Measurements from ENCODE around the gene LCNL1. TPM values are rescaled to one million over a fixed set of nuclear protein-coding genes. Genes with fewer than 3 reads are reported as not detected.
A peak's percentile ranks its signal among the peaks of the same experiment; 100 is the strongest.

Gene LCNL1
- total and polyA plus RNA-seq, 2 of the 13 experiments (the other 11 are each of a cell fraction or from before 2014, with no cell fraction given) = not detected

GRCh38 chr9:136983656-136984314 lies 992 bp downstream of the LCNL1 start (continued):
- TF ChIP-seq NKX3-1 (CRISPR knock-in tag; IDR thresholded peaks at IDR 0.05) (no peak), KAT8 (CRISPR knock-in tag; IDR thresholded peaks at IDR 0.05) (no peak), RFXAP (CRISPR knock-in tag; IDR thresholded peaks at IDR 0.05; ENCODE audit: borderline replicate concordance) (no peak), LCORL (IDR thresholded peaks at IDR 0.05) (0 out of 2 replicates have a peak, but pooled peaks have one; percentile 26), LCORL (CRISPR knock-in tag; IDR thresholded peaks at IDR 0.05) (no peak), ZNF609 (CRISPR knock-in tag; IDR thresholded peaks at IDR 0.05; ENCODE audit: borderline replicate concordance) (no peak), MNT (IDR thresholded peaks at IDR 0.05) (0 out of 2 replicates have a peak, but pooled peaks have one; percentile 33), NFRKB (IDR thresholded peaks at IDR 0.05) (0 out of 2 replicates have a peak, but pooled peaks have one; percentile 37), ZNF280B (CRISPR knock-in tag; IDR thresholded peaks at IDR 0.05; ENCODE audit: borderline replicate concordance) (no peak), RAD51 (IDR thresholded peaks at IDR 0.05; ENCODE audit: borderline replicate concordance) (peak; percentile 22; the same call in 1 of the 2 replicates), ZNF720 (CRISPR knock-in tag; IDR thresholded peaks at IDR 0.05) (no peak), FOXA1 (IDR thresholded peaks at IDR 0.05) (0 out of 2 replicates have a peak, but pooled peaks have one; percentile 21), FOXA1 (CRISPR knock-in tag; IDR thresholded peaks at IDR 0.05) (no peak), CREB1 (IDR thresholded peaks at IDR 0.05) (no peak; the same call in 1 of the 2 replicates), CREB1 (CRISPR knock-in tag; IDR thresholded peaks at IDR 0.05) (no peak), ZNF556 (CRISPR knock-in tag; IDR thresholded peaks at IDR 0.05; ENCODE audit: borderline replicate concordance) (no peak)
- TF ChIP-seq, protein P1, sequence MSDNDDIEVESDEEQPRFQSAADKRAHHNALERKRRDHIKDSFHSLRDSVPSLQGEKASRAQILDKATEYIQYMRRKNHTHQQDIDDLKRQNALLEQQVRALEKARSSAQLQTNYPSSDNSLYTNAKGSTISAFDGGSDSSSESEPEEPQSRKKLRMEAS (IDR thresholded peaks at IDR 0.05) = no peak
- TF ChIP-seq, protein P2, sequence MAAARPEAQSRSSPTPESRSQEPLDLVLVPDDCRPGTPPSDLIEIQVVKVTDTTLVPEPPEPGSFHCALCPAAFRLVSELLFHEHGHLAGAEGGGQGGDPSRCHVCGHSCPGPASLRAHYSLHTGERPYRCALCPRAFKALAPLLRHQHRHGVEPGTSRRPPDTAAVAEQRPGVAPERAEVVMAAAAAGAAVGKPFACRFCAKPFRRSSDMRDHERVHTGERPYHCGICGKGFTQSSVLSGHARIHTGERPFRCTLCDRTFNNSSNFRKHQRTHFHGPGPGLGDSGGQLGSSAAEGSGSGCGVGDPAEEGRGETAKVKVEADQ (CRISPR knock-in tag; IDR thresholded peaks at IDR 0.05; ENCODE audit: borderline replicate concordance) = no peak
- TF ChIP-seq, protein P3, sequence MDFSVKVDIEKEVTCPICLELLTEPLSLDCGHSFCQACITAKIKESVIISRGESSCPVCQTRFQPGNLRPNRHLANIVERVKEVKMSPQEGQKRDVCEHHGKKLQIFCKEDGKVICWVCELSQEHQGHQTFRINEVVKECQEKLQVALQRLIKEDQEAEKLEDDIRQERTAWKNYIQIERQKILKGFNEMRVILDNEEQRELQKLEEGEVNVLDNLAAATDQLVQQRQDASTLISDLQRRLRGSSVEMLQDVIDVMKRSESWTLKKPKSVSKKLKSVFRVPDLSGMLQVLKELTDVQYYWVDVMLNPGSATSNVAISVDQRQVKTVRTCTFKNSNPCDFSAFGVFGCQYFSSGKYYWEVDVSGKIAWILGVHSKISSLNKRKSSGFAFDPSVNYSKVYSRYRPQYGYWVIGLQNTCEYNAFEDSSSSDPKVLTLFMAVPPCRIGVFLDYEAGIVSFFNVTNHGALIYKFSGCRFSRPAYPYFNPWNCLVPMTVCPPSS (IDR thresholded peaks at IDR 0.05) = no peak
